GM23338 (cell line): ENCODE data around the gene CDKL4.

Experiments used
- CREB1 ChIP-seq: fragments of 250-450 bp; sonication (Bioruptor Pico); IDR thresholded peaks from 2 replicates; pipeline ENCODE4 v1.5.0; 2020; ENCODE audit warnings: low read depth, mild to moderate bottlenecking, moderate library complexity
- CTCF ChIP-seq, 2 experiments: fragments of 200-600 bp in 1 of 2; sonication (generic) in 1 of 2; conservative IDR thresholded peaks; 2 replicates each; pipeline versions ENCODE4 v1.5.1 to v1.6.1; 2016 to 2017; ENCODE audit warnings: antibody characterized with exemption in 2 of 2, low read depth in 2 of 2, mild to moderate bottlenecking in 2 of 2, moderate library complexity in 1 of 2
- ETS1 ChIP-seq: IDR thresholded peaks from 2 replicates; pipeline ENCODE4 v1.6.1; 2016; ENCODE audit warnings: antibody characterized with exemption
- EZH2 ChIP-seq: fragments of 200-600 bp; sonication (generic); IDR thresholded peaks from one replicate; pipeline ENCODE4 v1.8.0; 2017; ENCODE audit warnings: antibody characterized with exemption, mild to moderate bottlenecking, low read depth; ENCODE audit not compliant: unreplicated experiment
- EZH2phosphoT487 ChIP-seq: fragments of 200-600 bp; sonication (generic); IDR thresholded peaks from one replicate; pipeline ENCODE4 v1.8.1; 2018; ENCODE audit warnings: antibody characterized with exemption; ENCODE audit not compliant: unreplicated experiment
- JUNB ChIP-seq: IDR thresholded peaks from one replicate; pipeline ENCODE4 v1.6.1; 2016; ENCODE audit warnings: antibody characterized with exemption; ENCODE audit not compliant: unreplicated experiment
- NANOG ChIP-seq: IDR thresholded peaks from 2 replicates; pipeline ENCODE4 v1.6.1; 2016; ENCODE audit warnings: antibody characterized with exemption, borderline replicate concordance
- POLR2AphosphoS5 ChIP-seq: IDR thresholded peaks from 2 replicates; pipeline ENCODE4 v1.6.1; 2016; ENCODE audit warnings: antibody characterized with exemption, low read depth
- REST ChIP-seq: IDR thresholded peaks from one replicate; pipeline ENCODE4 v1.6.1; 2018; ENCODE audit warnings: antibody characterized with exemption; ENCODE audit not compliant: unreplicated experiment
- ZNF114 ChIP-seq: fragments of 250-450 bp; sonication (Bioruptor Pico); IDR thresholded peaks from 2 replicates; pipeline ENCODE4 v1.5.0; 2020; ENCODE audit warnings: mild to moderate bottlenecking, moderate library complexity
- ZNF331 ChIP-seq: fragments of 250-450 bp; sonication (Bioruptor Pico); IDR thresholded peaks from 2 replicates; pipeline ENCODE4 v1.5.0; 2020; ENCODE audit warnings: low read depth, mild to moderate bottlenecking, moderate library complexity

GRCh38 chr2:39156846-39157245, 86.9 kb downstream of the CDKL4 start:
- TF ChIP-seq POLR2AphosphoS5 (no peak), REST (no peak), EZH2phosphoT487 (no peak), CTCF (conservative IDR thresholded peaks at IDR 0.05; ENCODE audit: low read depth in 2 of 2) (no peak), EZH2 (no peak), ZNF331 (CRISPR knock-in tag) (no peak), CREB1 (CRISPR knock-in tag) (no peak), ZNF114 (CRISPR knock-in tag) (no peak), NANOG (no peak), JUNB (no peak), ETS1 (no peak)
